GM03348 (cell line): ENCODE results near the gene RAB35.
"Not testable (repeated sequence)": the region's sequence is repeated elsewhere in the genome, so short reads cannot be mapped to it uniquely, and the experiment has no call there.

Experiments
- DNase-seq: peaks from one replicate; pipeline ENCODE4 v3.0.0; 2012; ENCODE audit warnings: low spot score

The RAB35 gene

GRCh38 chr12:120060717-120061116, 55.8 kb downstream of the RAB35 start:
- DNase-seq, result no peak

- no peak for DNase-seq
These were observed 56.4 kb downstream of the RAB35 start for GRCh38 chr12:120060196-120060595.

- no peak for DNase-seq
These were observed 59.8 kb downstream of the RAB35 start for GRCh38 chr12:120056739-120057138.

GRCh38 chr12:120055231-120056000, 61.1 kb downstream of the RAB35 start:
- peak; percentile 20 for DNase-seq

- DNase-seq, result no peak
These were observed 62.3 kb downstream of the RAB35 start for GRCh38 chr12:120054293-120054692.

- DNase-seq, result no peak
These were observed 65.0 kb downstream of the RAB35 start for GRCh38 chr12:120051535-120051934.

GRCh38 chr12:120049426-120049825, 67.1 kb downstream of the RAB35 start:
- DNase-seq, result no peak

GRCh38 chr12:120048263-120048662, 68.3 kb downstream of the RAB35 start:
- no peak for DNase-seq

GRCh38 chr12:120047072-120047471, 69.5 kb downstream of the RAB35 start:
- DNase-seq, result no peak

- not testable (repeated sequence) for DNase-seq
These were observed 71.2 kb downstream of the RAB35 start for GRCh38 chr12:120045367-120045766.
